Esophagus squamous epithelium (tissue), 4 donors: ENCODE measurements around the gene ZCCHC24.

Source experiments
- POLR2A ChIP-seq, 4 donors: fragments of 450-650 bp; IDR thresholded peaks; one replicate each; pipeline ENCODE4 v1.6.1; 2017; ENCODE audit warnings: antibody characterized with exemption in 4 of 4, mild to moderate bottlenecking in 4 of 4, moderate library complexity in 3 of 4
- TF ChIP-seq, protein P1 (sequence below), 6 experiments: fragments of 450-650 bp in 4 of 6; fragments of 200-600 bp in 2 of 6; sonication (generic) in 2 of 6; IDR thresholded peaks; one replicate each; pipeline ENCODE4 v1.5.1; 2016 to 2019; ENCODE audit warnings: antibody characterized with exemption in 6 of 6, mild to moderate bottlenecking in 4 of 6, moderate library complexity in 4 of 6

DNA sequence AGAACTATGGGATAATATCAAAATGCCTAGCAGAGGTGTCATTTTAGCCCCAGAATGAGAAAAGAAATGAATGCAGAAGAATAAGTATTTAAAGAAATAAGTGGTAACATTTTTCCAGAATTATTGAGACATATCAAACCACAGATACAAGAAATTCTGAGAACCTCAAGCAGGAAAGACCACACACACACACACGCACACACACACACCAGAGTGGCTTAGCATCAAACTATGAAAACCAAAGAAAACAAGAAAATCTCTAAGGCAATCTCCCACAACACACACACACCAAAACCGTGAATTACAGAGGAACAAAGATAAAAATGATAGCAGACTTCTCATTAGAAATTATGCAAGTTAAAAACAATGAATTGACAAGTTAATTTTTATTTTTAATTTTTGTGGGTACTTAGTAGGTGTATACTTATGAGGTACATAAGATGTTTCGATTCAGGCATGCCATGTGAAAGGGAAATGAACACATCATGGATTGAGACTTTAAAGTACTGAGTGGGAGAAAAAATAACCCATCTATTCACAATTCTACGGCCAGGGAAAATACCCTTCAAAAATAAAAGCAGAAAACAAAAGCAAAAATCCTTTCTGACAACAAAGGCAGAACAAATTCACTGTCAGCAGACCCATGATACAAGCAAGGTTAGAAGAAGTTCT is 83.6 kb downstream of the ZCCHC24 start:
- TF ChIP-seq, protein P1, sequence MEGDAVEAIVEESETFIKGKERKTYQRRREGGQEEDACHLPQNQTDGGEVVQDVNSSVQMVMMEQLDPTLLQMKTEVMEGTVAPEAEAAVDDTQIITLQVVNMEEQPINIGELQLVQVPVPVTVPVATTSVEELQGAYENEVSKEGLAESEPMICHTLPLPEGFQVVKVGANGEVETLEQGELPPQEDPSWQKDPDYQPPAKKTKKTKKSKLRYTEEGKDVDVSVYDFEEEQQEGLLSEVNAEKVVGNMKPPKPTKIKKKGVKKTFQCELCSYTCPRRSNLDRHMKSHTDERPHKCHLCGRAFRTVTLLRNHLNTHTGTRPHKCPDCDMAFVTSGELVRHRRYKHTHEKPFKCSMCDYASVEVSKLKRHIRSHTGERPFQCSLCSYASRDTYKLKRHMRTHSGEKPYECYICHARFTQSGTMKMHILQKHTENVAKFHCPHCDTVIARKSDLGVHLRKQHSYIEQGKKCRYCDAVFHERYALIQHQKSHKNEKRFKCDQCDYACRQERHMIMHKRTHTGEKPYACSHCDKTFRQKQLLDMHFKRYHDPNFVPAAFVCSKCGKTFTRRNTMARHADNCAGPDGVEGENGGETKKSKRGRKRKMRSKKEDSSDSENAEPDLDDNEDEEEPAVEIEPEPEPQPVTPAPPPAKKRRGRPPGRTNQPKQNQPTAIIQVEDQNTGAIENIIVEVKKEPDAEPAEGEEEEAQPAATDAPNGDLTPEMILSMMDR (IDR thresholded peaks at IDR 0.05), result no peak
- TF ChIP-seq POLR2A (IDR thresholded peaks at IDR 0.05), result no peak
